Testis (tissue), 3 donors: ENCODE measurements around the gene SMARCD2. TPM values are rescaled to one million over a fixed set of nuclear protein-coding genes. Genes with fewer than 3 reads are reported as not detected.
A peak's percentile ranks its signal among the peaks of the same experiment; 100 is the strongest.

ENCODE experiments used
- DNase-seq: peaks from one replicate; pipeline ENCODE4 v3.0.0-alpha.2; 2019
- H3K27ac ChIP-seq, 2 donors: fragments of 200-600 bp; sonication (generic); one replicate each; pipeline ENCODE4 v1.5.1; 2019
- H3K27me3 ChIP-seq: fragments of 200-600 bp; sonication (generic); one replicate; pipeline ENCODE4 v1.5.1; 2019
- H3K36me3 ChIP-seq: fragments of 200-600 bp; sonication (generic); one replicate; pipeline ENCODE4 v1.5.1; 2017; ENCODE audit warnings: low read depth; ENCODE audit errors: missing control alignments
- H3K4me1 ChIP-seq: fragments of 200-600 bp; sonication (generic); one replicate; pipeline ENCODE4 v1.5.1; 2019
- H3K4me3 ChIP-seq, 2 donors: fragments of 200-600 bp; sonication (generic); one replicate each; pipeline ENCODE4 v1.5.1; 2017 to 2019
- H3K9me3 ChIP-seq: fragments of 200-600 bp; sonication (generic); one replicate; pipeline ENCODE4 v1.5.1; 2017
- POLR2A ChIP-seq: fragments of 450-650 bp; IDR thresholded peaks from one replicate; pipeline ENCODE4 v1.6.1; 2017; ENCODE audit warnings: antibody characterized with exemption, mild to moderate bottlenecking, moderate library complexity
- WGBS, 2 donors: methylation state at CpG; one replicate each; pipeline ENCODE4 v1.1.5; 2018; 5-methylcytosine and 5-hydroxymethylcytosine counted together
- intact Hi-C: fragments of 100-400 bp; cut with DNase I; formaldehyde crosslinking; loops from one replicate; pipeline ENCODE4 v1.15.1; 2023; ENCODE audit warnings: low total_unique reads
- polyA plus RNA-seq: library from polyadenylated mRNA; stranded (reverse); fragments of 350-450 nt; fragmentation: Illumina TruSeq; extraction: RNeasy Lipid Tissue Mini Kit (QIAGEN cat#74804); gene quantifications from one replicate; pipeline ENCODE4 v1.2.3, GENCODE V29; 2014; ENCODE audit warnings: low read depth, low replicate concordance; ENCODE audit not compliant: insufficient read depth
- total RNA-seq, 2 donors: library from RNA; depleted of rRNA; stranded (reverse); fragments of >200 nt; gene quantifications; one replicate each; pipeline ENCODE4 v1.2.3, GENCODE V29; 2016
- TF ChIP-seq, protein P1 (sequence below), 3 experiments: fragments of 450-650 bp in 2 of 3; fragments of 200-600 bp in 1 of 3; sonication (generic) in 1 of 3; IDR thresholded peaks; one replicate each; pipeline ENCODE4 v1.5.1; 2016 to 2019; ENCODE audit warnings: antibody characterized with exemption in 3 of 3, mild to moderate bottlenecking in 2 of 3, moderate library complexity in 1 of 3

SMARCD2 gene
- total and polyA plus RNA-seq, 3 donors from 2014 or later, result 95.2 to 122 (median 121) TPM

DNA sequence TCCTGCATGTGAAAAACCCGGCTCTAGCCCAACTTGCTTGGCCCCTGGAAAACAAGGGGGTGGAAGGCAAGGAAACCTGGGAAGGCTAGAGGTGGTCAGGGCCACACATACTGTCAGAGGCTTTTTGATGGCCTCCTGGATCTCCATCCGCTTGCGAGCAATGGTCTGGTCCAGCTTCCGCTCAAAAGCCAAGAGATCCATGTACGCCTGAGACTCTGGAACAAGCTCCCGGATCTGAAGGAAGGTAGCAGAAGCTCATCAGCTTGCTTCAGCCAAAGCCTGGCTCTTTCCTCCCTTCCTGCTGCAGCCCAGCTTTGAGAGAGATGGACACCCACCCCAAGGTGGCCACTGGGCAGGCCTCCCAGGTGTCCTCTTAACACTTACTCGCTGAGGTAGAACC lies 5.7 kb downstream of the SMARCD2 start:
- Histone ChIP-seq H3K9me3 (no peaks in the 10 kb centered on the region), H3K36me3 (no peaks in the 10 kb centered on the region), H3K4me3 (no peak overlapping the region), H3K27me3 (no peaks in the 10 kb centered on the region), H3K4me1 (peaks cover 43% of the 10 kb centered on the region), H3K27ac (peak overlapping the region in 1 of 2 donors; percentile 97)
- TF ChIP-seq, protein P1, sequence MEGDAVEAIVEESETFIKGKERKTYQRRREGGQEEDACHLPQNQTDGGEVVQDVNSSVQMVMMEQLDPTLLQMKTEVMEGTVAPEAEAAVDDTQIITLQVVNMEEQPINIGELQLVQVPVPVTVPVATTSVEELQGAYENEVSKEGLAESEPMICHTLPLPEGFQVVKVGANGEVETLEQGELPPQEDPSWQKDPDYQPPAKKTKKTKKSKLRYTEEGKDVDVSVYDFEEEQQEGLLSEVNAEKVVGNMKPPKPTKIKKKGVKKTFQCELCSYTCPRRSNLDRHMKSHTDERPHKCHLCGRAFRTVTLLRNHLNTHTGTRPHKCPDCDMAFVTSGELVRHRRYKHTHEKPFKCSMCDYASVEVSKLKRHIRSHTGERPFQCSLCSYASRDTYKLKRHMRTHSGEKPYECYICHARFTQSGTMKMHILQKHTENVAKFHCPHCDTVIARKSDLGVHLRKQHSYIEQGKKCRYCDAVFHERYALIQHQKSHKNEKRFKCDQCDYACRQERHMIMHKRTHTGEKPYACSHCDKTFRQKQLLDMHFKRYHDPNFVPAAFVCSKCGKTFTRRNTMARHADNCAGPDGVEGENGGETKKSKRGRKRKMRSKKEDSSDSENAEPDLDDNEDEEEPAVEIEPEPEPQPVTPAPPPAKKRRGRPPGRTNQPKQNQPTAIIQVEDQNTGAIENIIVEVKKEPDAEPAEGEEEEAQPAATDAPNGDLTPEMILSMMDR (IDR thresholded peaks at IDR 0.05), result no peak
- no peak for TF ChIP-seq POLR2A
- intact Hi-C loops, result no loop called here
- WGBS, 2 donors, result 91 to 98% methylated on average over 7 of the region's 7 CpGs
- DNase-seq, result no peak

GRCh38 chr17:63835167-63835720 lies 7.2 kb downstream of the SMARCD2 start:
- Histone ChIP-seq H3K4me3 (no peak overlapping the region), H3K36me3 (no peaks in the 10 kb centered on the region), H3K4me1 (peaks cover 30% of the 10 kb centered on the region), H3K27ac (no peak overlapping the region), H3K27me3 (no peaks in the 10 kb centered on the region), H3K9me3 (no peaks in the 10 kb centered on the region)
- 90% methylated on average over 9 of the region's 9 CpGs for WGBS, 2 donors
- intact Hi-C loops, result no loop called here
- DNase-seq, result no peak
- TF ChIP-seq POLR2A, result no peak
- TF ChIP-seq, protein P1 (IDR thresholded peaks at IDR 0.05), result no peak

DNA sequence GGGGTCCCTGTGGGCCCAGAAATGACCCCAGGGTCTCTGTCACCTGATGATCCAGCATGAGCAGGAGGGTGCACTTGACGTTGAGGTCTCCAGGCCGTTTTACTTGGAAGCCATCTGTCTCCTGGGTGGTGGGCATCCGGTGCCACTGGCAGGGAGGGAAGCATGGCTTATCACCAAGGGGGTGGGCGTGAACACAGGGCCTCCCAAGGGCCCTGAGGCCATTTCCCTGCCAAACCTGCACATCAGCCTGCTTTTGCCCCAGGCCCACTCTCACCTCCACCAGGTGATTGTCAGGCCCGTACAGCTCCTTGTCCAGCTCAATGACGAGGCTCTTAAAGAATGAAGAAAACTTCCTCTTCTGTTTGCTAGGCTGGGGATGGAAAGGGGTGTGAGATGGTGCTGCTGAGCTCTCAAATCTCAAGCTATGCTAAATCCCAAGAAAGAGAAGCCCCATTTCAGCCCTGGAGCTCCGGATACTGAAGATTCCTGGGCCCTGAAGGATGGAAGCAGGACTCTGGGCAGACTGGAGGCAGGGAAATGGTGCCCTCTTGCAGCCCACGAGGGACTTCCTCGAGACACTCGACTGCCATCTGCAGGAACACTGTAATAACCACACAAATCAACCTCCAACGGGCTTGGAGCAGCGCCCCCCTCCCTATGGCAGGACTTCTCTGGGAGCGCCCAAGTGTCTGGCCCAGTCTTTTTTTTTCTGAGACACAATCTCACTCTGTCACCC lies 7.9 kb downstream of the SMARCD2 start:
- H3K27me3 ChIP-seq, result no peaks in the 10 kb centered on the region
- peaks cover 23% of the 10 kb centered on the region for H3K4me1 ChIP-seq
- no peaks in the 10 kb centered on the region for H3K36me3 ChIP-seq
- no peak overlapping the region for H3K27ac ChIP-seq
- H3K9me3 ChIP-seq, result no peaks in the 10 kb centered on the region
- intact Hi-C loops, result no loop called here
- TF ChIP-seq, protein P1 (IDR thresholded peaks at IDR 0.05), result peak; percentile 16 to 37 (median 33)
- TF ChIP-seq POLR2A, result no peak
- DNase-seq, result peak; percentile 80
- 45 to 46% methylated on average over 7 to 13 of the region's 13 CpGs for WGBS, 2 donors
- no peak overlapping the region for H3K4me3 ChIP-seq

DNA sequence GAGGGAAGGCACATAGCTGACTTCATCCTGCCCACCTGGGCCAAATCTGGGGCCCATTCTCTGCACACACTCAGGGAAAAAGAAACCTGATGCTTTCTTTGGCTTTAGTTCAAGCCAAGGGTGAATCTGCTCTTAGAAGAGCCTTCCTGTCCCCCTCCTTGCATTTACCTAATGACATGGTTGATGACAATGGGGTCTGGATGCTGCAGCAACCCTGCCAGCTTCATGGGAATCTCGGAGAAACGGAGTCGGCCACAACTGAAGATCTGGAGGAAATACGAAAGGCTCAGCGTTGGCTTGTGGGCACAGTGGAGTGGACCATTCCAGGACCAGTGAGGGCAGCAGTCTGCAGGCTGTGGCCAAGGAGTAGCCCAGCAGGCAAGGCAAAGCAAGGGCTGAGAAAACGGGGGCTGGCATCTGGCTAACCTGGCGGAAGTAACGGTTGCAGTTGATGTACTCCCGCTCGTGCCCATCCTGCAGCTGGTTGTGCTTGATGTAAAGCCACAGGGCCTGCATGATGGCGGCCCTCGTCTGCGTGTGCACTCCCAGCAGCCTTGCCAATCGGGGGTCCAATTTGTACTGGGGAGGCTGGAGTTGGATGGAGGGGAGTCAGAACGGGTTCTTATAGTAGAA lies 8.6 kb downstream of the SMARCD2 start:
- no peak overlapping the region for H3K27ac ChIP-seq

More for the DNA sequence above, 8.6 kb downstream of the SMARCD2 start:
- H3K36me3 ChIP-seq, result no peaks in the 10 kb centered on the region
- no peak for DNase-seq
- intact Hi-C loops, result no loop called here
- H3K9me3 ChIP-seq, result no peaks in the 10 kb centered on the region
- no peaks in the 10 kb centered on the region for H3K27me3 ChIP-seq
- TF ChIP-seq, protein P1 (IDR thresholded peaks at IDR 0.05), result no peak
- no peak for TF ChIP-seq POLR2A
- no peak overlapping the region for H3K4me3 ChIP-seq
- H3K4me1 ChIP-seq, result peaks cover 16% of the 10 kb centered on the region
- 84 to 91% methylated on average over 12 to 15 of the region's 15 CpGs for WGBS, 2 donors
